WTC11 (cell line): ENCODE measurements around the gene DSE. TPM values are rescaled to one million over a fixed set of nuclear protein-coding genes. Genes with fewer than 3 reads are reported as not detected.

Experiments
- ATAC-seq: fragments of 200-7000 bp; cut with Tn5 transposase; 2 replicates; pipeline ENCODE4 v1.10.0; 2021; ENCODE audit warnings: mild to moderate bottlenecking, moderate library complexity
- CTCF ChIA-PET: fragments of 300-600 bp; sonication (Branson Sonifier 250); formaldehyde crosslinking; loops from one replicate; lab custom pipeline; 2021; ENCODE audit warnings: antibody characterized with exemption; lab: Charles Lee
- POLR2A ChIA-PET: fragments of 350-600 bp; sonication (Branson Sonifier 250); formaldehyde crosslinking; loops from one replicate; lab custom pipeline; 2021; ENCODE audit warnings: antibody characterized with exemption; lab: Charles Lee
- DNase-seq: peaks from one replicate; pipeline ENCODE4 v3.0.0; 2021; ENCODE audit warnings: low spot score
- H3K27ac Mint-ChIP-seq: 2 replicates; pipeline ENCODE4 v1.8.0; 2021; ENCODE audit warnings: mixed read lengths
- H3K27me3 Mint-ChIP-seq: 2 replicates; pipeline ENCODE4 v1.8.0; 2021; ENCODE audit warnings: low read depth, mild to moderate bottlenecking, moderate library complexity, mixed read lengths
- H3K36me3 Mint-ChIP-seq: 2 replicates; pipeline ENCODE4 v1.8.0; 2021; ENCODE audit warnings: mixed read lengths
- H3K4me1 Mint-ChIP-seq: 2 replicates; pipeline ENCODE4 v1.8.0; 2022; ENCODE audit warnings: mixed read lengths
- H3K4me3 Mint-ChIP-seq: 2 replicates; pipeline ENCODE4 v1.8.0; 2021; ENCODE audit warnings: mild to moderate bottlenecking, moderate library complexity, mixed read lengths
- H3K9me3 Mint-ChIP-seq: 2 replicates; pipeline ENCODE4 v1.8.0; 2021; ENCODE audit warnings: mixed read lengths
- ARID4B ChIP-seq: sonication (generic); formaldehyde crosslinking; IDR thresholded peaks from 2 replicates; pipeline ENCODE4 v1.8.0; 2023; ENCODE audit warnings: missing genetic modification reagents, mild to moderate bottlenecking, borderline replicate concordance
- ATF3 ChIP-seq: sonication (generic); formaldehyde crosslinking; conservative IDR thresholded peaks from 2 replicates; pipeline ENCODE4 v1.8.1; 2022; ENCODE audit warnings: mild to moderate bottlenecking, missing genetic modification reagents
- CDX4 ChIP-seq: fragments of 250-450 bp; sonication (Bioruptor Pico); IDR thresholded peaks from 2 replicates; pipeline ENCODE4 v1.9.0; 2021; ENCODE audit warnings: moderate library complexity, mild to moderate bottlenecking, inconsistent platforms, borderline replicate concordance
- CREB1 ChIP-seq: sonication (generic); formaldehyde crosslinking; IDR thresholded peaks from 2 replicates; pipeline ENCODE4 v1.8.0; 2023; ENCODE audit warnings: mild to moderate bottlenecking, missing genetic modification reagents
- ETV6 ChIP-seq: sonication (generic); formaldehyde crosslinking; IDR thresholded peaks from 2 replicates; pipeline ENCODE4 v1.8.1; 2022; ENCODE audit warnings: mild to moderate bottlenecking, missing genetic modification reagents
- IRF2 ChIP-seq: sonication (generic); formaldehyde crosslinking; IDR thresholded peaks from 2 replicates; pipeline ENCODE4 v1.8.0; 2022; ENCODE audit warnings: low read depth, missing genetic modification reagents, borderline replicate concordance
- JUN ChIP-seq: sonication (generic); formaldehyde crosslinking; IDR thresholded peaks from 2 replicates; pipeline ENCODE4 v1.8.0; 2023; ENCODE audit warnings: mild to moderate bottlenecking, missing genetic modification reagents
- PREB ChIP-seq: sonication (generic); formaldehyde crosslinking; IDR thresholded peaks from 2 replicates; pipeline ENCODE4 v1.8.1; 2022; ENCODE audit warnings: mild to moderate bottlenecking, missing genetic modification reagents, moderate library complexity, borderline replicate concordance
- SOX15 ChIP-seq: fragments of 250-450 bp; sonication (Bioruptor Pico); IDR thresholded peaks from 2 replicates; pipeline ENCODE4 v1.9.0; 2021; ENCODE audit warnings: mild to moderate bottlenecking
- TCF7 ChIP-seq: sonication (generic); formaldehyde crosslinking; IDR thresholded peaks from 2 replicates; pipeline ENCODE4 v1.8.0; 2022; ENCODE audit warnings: mild to moderate bottlenecking, low read depth, missing genetic modification reagents, moderate library complexity
- ZNF263 ChIP-seq: sonication (generic); formaldehyde crosslinking; IDR thresholded peaks from 2 replicates; pipeline ENCODE4 v1.8.1; 2022; ENCODE audit warnings: low read depth, mild to moderate bottlenecking, moderate library complexity, missing genetic modification reagents
- ZNF317 ChIP-seq: sonication (generic); formaldehyde crosslinking; IDR thresholded peaks from 2 replicates; pipeline ENCODE4 v1.8.1; 2023; ENCODE audit warnings: low read depth, mild to moderate bottlenecking, moderate library complexity, missing genetic modification reagents, borderline replicate concordance
- ZNF396 ChIP-seq: fragments of 250-450 bp; sonication (Bioruptor Pico); IDR thresholded peaks from 2 replicates; pipeline ENCODE4 v1.8.0; 2021; ENCODE audit warnings: mild to moderate bottlenecking, moderate library complexity, borderline replicate concordance
- ZNF425 ChIP-seq: fragments of 250-450 bp; sonication (Bioruptor Pico); conservative IDR thresholded peaks from 2 replicates; pipeline ENCODE4 v1.9.0; 2021; ENCODE audit warnings: mild to moderate bottlenecking
- ZNF532 ChIP-seq: fragments of 250-450 bp; sonication (Bioruptor Pico); IDR thresholded peaks from 2 replicates; pipeline ENCODE4 v1.9.0; 2021; ENCODE audit warnings: mild to moderate bottlenecking, borderline replicate concordance
- total RNA-seq: library from RNA; stranded (reverse); gene quantifications from 3 replicates; pipeline ENCODE4 v1.2.3, GENCODE V29; 2021

Gene DSE
- total RNA-seq, 1 experiment from 2014 or later = 78.3 TPM

GRCh38 chr6:116430860-116431259 is 60.1 kb downstream of the DSE start:
- Mint-ChIP-seq H3K27me3 (no peaks in the 10 kb centered on the region), H3K4me1 (peaks cover 37% of the 10 kb centered on the region), H3K36me3 (peaks cover 33% of the 10 kb centered on the region), H3K9me3 (no peaks in the 10 kb centered on the region), H3K4me3 (no peak overlapping the region), H3K27ac (peak overlapping the region; percentile 87)
- TF ChIP-seq ATF3 (CRISPR knock-in tag) = no peak
- TF ChIP-seq ZNF532 (CRISPR knock-in tag) = no peak
- TF ChIP-seq ARID4B (CRISPR knock-in tag) = no peak
- no peak for TF ChIP-seq ZNF317 (CRISPR knock-in tag)
- POLR2A ChIA-PET = no interaction called here
- DNase-seq (no peak), ATAC-seq (peak; percentile 55; the same call in 1 of the 2 replicates)
- CTCF ChIA-PET = interaction anchor here (0.7 to 5.0 kb wide), 3 partner anchors 9 to 162 kb away, joined by 5 to 29 read pairs (median 7); no protein-coding TSS in a partner anchor

GRCh38 chr6:116431964-116432595 is 61.3 kb downstream of the DSE start:
- DNase-seq = no peak
- peak; percentile 94 for ATAC-seq
- POLR2A ChIA-PET = interaction anchor here (1.2 kb wide), 1 partner anchor 16 kb away, joined by 3 read pairs; no protein-coding TSS in a partner anchor

GRCh38 chr6:116433206-116433712 is 62.5 kb downstream of the DSE start:
- ChIA-PET POLR2A (no interaction called here), CTCF (interaction anchor here (1.3 to 5.0 kb wide), 2 partner anchors 100 to 145 kb away, joined by 4 to 29 read pairs; no protein-coding TSS in a partner anchor)
- no peak for DNase-seq
- Mint-ChIP-seq H3K36me3 (peaks cover 19% of the 10 kb centered on the region), H3K27me3 (no peaks in the 10 kb centered on the region), H3K4me1 (peaks cover 30% of the 10 kb centered on the region), H3K27ac (peak overlapping the region; percentile 41; the same call in 1 of the 2 replicates), H3K4me3 (no peak overlapping the region), H3K9me3 (no peaks in the 10 kb centered on the region)
- ATAC-seq = no peak
- no peak for TF ChIP-seq CDX4
- TF ChIP-seq TCF7 (CRISPR knock-in tag) = no peak
- TF ChIP-seq JUN = no peak
- TF ChIP-seq ZNF396 (CRISPR knock-in tag) = no peak
- no peak for TF ChIP-seq PREB (CRISPR knock-in tag)
- TF ChIP-seq ZNF263 = no peak
- no peak for TF ChIP-seq SOX15 (CRISPR knock-in tag)
- TF ChIP-seq CREB1 (CRISPR knock-in tag) = no peak
- TF ChIP-seq ZNF425 = no peak

More at GRCh38 chr6:116431964-116432595, 61.3 kb downstream of the DSE start:
- Mint-ChIP-seq H3K27ac (peak overlapping the region; percentile 97), H3K27me3 (no peaks in the 10 kb centered on the region), H3K36me3 (peaks cover 27% of the 10 kb centered on the region), H3K4me1 (peaks cover 30% of the 10 kb centered on the region), H3K9me3 (no peaks in the 10 kb centered on the region), H3K4me3 (peak overlapping the region; percentile 41; the same call in 1 of the 2 replicates)
- CTCF ChIA-PET = interaction anchor here (0.7 to 5.0 kb wide), 5 partner anchors 8 to 164 kb away, joined by 3 to 29 read pairs (median 5); no protein-coding TSS in a partner anchor
- TF ChIP-seq ETV6 (CRISPR knock-in tag) (no peak), IRF2 (no peak)
